Endodermal cell (in vitro differentiated cells): Measurements from ENCODE around the gene CEP112. TPM values are rescaled to one million over a fixed set of nuclear protein-coding genes. Genes with fewer than 3 reads are reported as not detected.
"Not testable (repeated sequence)": the region's sequence is repeated elsewhere in the genome, so short reads cannot be mapped to it uniquely, and the experiment has no call there.

Experiments
- DNase-seq: peaks from one replicate; pipeline ENCODE4 v3.0.0-alpha.2; 2017
- H3K27ac ChIP-seq: 2 replicates; pipeline ENCODE4 v1.5.1; 2013; ENCODE audit warnings: mild to moderate bottlenecking, low read depth, low read length, moderate library complexity
- H3K27me3 ChIP-seq: 2 replicates; pipeline ENCODE4 v1.6.1; 2013; ENCODE audit warnings: mild to moderate bottlenecking, low read length, moderate library complexity; ENCODE audit not compliant: insufficient read depth, control insufficient read depth, poor library complexity, severe bottlenecking
- H3K36me3 ChIP-seq: 2 replicates; pipeline ENCODE4 v1.7.0; 2013; ENCODE audit warnings: mild to moderate bottlenecking, low read length, moderate library complexity; ENCODE audit not compliant: control insufficient read depth, insufficient read depth
- H3K4me1 ChIP-seq: one replicate; pipeline ENCODE4 v1.7.0; 2013; ENCODE audit warnings: low read length; ENCODE audit not compliant: control insufficient read depth, insufficient read depth
- H3K4me3 ChIP-seq: 2 replicates; pipeline ENCODE4 v1.5.1; 2013; ENCODE audit warnings: mild to moderate bottlenecking, low read length, moderate library complexity
- H3K9ac ChIP-seq: 2 replicates; pipeline ENCODE4 v1.6.1; 2013; ENCODE audit warnings: mild to moderate bottlenecking, low read length, moderate library complexity; ENCODE audit not compliant: poor library complexity, severe bottlenecking; ENCODE audit errors: extremely low read depth
- H3K9me3 ChIP-seq: 2 replicates; pipeline ENCODE4 v1.6.1; 2013; ENCODE audit warnings: mild to moderate bottlenecking, low read length, moderate library complexity; ENCODE audit not compliant: control insufficient read depth
- H3K27ac Mint-ChIP-seq: 2 replicates; pipeline ENCODE4 v1.8.0; 2020; ENCODE audit warnings: mixed read lengths
- H3K27me3 Mint-ChIP-seq: 2 replicates; pipeline ENCODE4 v1.8.0; 2021; ENCODE audit warnings: mild to moderate bottlenecking, mixed read lengths; ENCODE audit not compliant: insufficient read depth
- H3K36me3 Mint-ChIP-seq: 2 replicates; pipeline ENCODE4 v1.8.0; 2020; ENCODE audit warnings: low read depth, mixed read lengths
- H3K4me1 Mint-ChIP-seq: 2 replicates; pipeline ENCODE4 v1.8.0; 2020; ENCODE audit warnings: mixed read lengths
- H3K4me3 Mint-ChIP-seq: 2 replicates; pipeline ENCODE4 v1.8.0; 2020; ENCODE audit warnings: mild to moderate bottlenecking, moderate library complexity, mixed read lengths
- H3K9me3 Mint-ChIP-seq: 2 replicates; pipeline ENCODE4 v1.8.0; 2020; ENCODE audit warnings: mild to moderate bottlenecking, mixed read lengths
- WGBS, 2 experiments: methylation state at CpG; one replicate each; pipeline versions ENCODE4 v1.1.5 to v1.1.7; 2013; ENCODE audit warnings: missing lambda C conversion rate in 2 of 2, mixed read lengths in 1 of 2; ENCODE audit not compliant: insufficient coverage in 1 of 2, insufficient read length in 1 of 2; 5-methylcytosine and 5-hydroxymethylcytosine counted together
- total RNA-seq, 2 donors: library from RNA; stranded (reverse); fragmentation: NEBNext Ultra II Directional in 1 of 2; extraction: Animal tissue kit (Norgen Biotek cat#: 25700) in 1 of 2; gene quantifications; 2 replicates in 1 of 2; 3 replicates in 1 of 2; pipeline ENCODE4 v1.2.1, GENCODE V29; 2021
- TF ChIP-seq, protein P1 (sequence below): fragments of 200-600 bp; sonication (generic); conservative IDR thresholded peaks from 2 replicates; pipeline ENCODE4 v1.5.0; 2021; ENCODE audit warnings: antibody characterized with exemption, mild to moderate bottlenecking

Gene CEP112
- total RNA-seq, 2 donors from 2014 or later = 15.2 to 21.4 TPM

DNA sequence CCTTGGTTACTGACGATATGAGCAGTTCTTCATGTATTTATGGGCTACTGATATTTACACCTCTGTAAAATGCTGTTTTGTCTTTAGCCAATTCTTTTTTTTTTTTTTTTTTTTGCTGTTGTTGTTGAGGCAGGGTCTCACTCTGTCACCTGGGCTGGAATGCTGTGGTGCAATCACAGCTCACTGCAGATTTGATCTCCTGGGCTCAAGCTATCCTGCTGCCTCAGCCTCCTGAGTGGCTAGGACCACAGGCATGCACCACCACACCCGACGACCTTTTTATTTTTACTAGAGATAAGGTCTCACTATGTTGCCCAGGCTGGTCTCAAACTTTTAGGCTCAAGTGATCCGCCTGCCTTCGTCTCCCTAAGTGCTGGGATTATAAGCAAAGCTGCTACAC, 405.5 kb downstream of the CEP112 start:
- H3K9me3 Mint-ChIP-seq = peaks cover 7% of the 10 kb centered on the region

DNA sequence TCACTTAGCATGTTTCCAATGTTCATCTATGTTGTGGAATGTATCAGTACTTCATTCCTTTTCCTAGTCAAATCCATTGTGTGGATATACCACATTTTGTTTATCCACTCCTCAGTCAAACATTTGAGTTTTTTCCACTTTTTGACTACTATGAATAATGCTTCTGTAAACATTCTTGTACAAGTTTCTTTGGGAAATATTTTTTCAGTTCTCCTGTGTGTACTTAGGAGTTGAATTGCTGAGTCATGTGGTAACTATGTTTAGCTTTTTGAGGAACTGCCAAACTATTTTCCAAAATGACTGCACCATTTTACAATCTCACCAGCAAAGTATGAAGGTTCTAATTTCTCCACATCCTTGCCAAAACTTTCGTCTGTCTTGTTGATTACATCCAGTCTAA, 406.8 kb downstream of the CEP112 start:
- no peaks in the 10 kb centered on the region for H3K27me3 Mint-ChIP-seq
- no peak for DNase-seq
- H3K9me3 Mint-ChIP-seq = peaks cover 7% of the 10 kb centered on the region
- H3K27ac ChIP-seq = no peak overlapping the region
- no CpG with 5 or more reads among the region's 1 CpG for WGBS, 2 experiments
- peaks cover 1% of the 10 kb centered on the region for H3K4me1 Mint-ChIP-seq
- H3K9me3 ChIP-seq = no peaks in the 10 kb centered on the region
- H3K4me3 ChIP-seq = no peak overlapping the region
- TF ChIP-seq, protein P1, sequence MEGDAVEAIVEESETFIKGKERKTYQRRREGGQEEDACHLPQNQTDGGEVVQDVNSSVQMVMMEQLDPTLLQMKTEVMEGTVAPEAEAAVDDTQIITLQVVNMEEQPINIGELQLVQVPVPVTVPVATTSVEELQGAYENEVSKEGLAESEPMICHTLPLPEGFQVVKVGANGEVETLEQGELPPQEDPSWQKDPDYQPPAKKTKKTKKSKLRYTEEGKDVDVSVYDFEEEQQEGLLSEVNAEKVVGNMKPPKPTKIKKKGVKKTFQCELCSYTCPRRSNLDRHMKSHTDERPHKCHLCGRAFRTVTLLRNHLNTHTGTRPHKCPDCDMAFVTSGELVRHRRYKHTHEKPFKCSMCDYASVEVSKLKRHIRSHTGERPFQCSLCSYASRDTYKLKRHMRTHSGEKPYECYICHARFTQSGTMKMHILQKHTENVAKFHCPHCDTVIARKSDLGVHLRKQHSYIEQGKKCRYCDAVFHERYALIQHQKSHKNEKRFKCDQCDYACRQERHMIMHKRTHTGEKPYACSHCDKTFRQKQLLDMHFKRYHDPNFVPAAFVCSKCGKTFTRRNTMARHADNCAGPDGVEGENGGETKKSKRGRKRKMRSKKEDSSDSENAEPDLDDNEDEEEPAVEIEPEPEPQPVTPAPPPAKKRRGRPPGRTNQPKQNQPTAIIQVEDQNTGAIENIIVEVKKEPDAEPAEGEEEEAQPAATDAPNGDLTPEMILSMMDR = no peak
- no peak overlapping the region for H3K9ac ChIP-seq
- H3K36me3 Mint-ChIP-seq = no peaks in the 10 kb centered on the region
- no peaks in the 10 kb centered on the region for H3K27me3 ChIP-seq
- H3K27ac Mint-ChIP-seq = no peak overlapping the region
- no peak overlapping the region for H3K4me3 Mint-ChIP-seq
- no peaks in the 10 kb centered on the region for H3K36me3 ChIP-seq
- H3K4me1 ChIP-seq = no peaks in the 10 kb centered on the region

More for the DNA sequence above, 405.5 kb downstream of the CEP112 start:
- Mint-ChIP-seq H3K4me3 (no peak overlapping the region), H3K4me1 (peaks cover 5% of the 10 kb centered on the region), H3K27me3 (no peaks in the 10 kb centered on the region), H3K27ac (no peak overlapping the region), H3K36me3 (no peaks in the 10 kb centered on the region)
- DNase-seq = no peak
- no peak overlapping the region for H3K27ac ChIP-seq
- WGBS, 2 experiments = 85 to 96% methylated on average over 2 to 5 of the region's 5 CpGs
- no peak overlapping the region for H3K9ac ChIP-seq
- no peaks in the 10 kb centered on the region for H3K36me3 ChIP-seq
- H3K4me1 ChIP-seq = no peaks in the 10 kb centered on the region
- H3K4me3 ChIP-seq = no peak overlapping the region
- TF ChIP-seq, protein P1 = no peak
- no peaks in the 10 kb centered on the region for H3K27me3 ChIP-seq
- no peaks in the 10 kb centered on the region for H3K9me3 ChIP-seq

DNA sequence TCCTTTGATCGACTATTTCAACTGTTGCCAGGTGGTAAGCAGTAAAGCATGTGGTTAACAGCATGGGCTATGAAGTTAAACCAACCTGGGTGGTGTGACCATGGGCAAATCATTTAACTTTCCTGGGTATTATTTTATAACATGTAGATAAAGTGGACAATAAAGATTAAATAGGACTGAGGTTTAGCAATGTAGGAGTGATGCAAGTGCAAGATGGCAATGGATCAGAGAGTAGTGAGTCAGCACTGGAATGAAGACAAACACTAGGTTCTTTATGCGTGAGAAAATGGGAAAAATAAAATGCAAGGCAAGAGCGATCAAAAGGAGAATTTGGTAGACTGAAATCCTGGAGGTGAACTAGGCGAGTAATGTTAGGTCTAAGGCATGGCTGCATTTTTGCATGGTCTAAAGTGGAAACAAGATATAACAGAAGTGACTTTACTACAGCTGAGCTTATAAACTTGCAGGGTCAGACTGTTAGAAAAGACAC, 408.0 kb downstream of the CEP112 start:
- WGBS, 2 experiments = 94% methylated on average over 2 to 4 of the region's 4 CpGs

DNA sequence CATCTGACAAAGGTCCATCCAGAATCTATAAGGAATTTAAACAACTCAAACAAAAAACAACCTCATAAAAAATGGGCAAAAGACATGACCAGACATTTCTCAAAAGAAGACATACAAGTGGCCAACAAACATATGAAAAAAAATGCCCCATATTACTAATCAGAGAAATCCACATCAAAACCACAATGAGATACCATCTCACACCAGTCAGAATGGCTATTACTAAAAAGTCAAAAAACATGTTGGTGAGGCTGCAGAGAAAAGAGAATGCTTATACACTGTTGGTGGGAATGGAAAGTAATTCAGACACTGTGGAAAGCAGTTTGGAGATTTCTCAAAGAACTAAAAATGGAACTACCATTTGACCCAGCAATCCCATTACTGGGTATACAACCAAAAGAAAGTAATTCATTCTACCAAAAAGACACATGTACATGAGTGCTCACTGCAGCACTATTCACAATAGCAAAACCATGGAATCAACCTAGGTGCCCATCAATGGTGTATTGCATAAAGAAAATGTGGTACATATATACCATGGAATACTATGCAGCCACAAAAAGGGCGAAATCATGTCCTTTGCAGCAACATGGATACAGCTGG, 409.7 kb downstream of the CEP112 start:
- H3K9ac ChIP-seq, H3K27me3 Mint-ChIP-seq, H3K27ac ChIP-seq, H3K36me3 Mint-ChIP-seq, H3K4me3 Mint-ChIP-seq, H3K27me3 ChIP-seq, H3K36me3 ChIP-seq, H3K4me1 ChIP-seq, H3K9me3 Mint-ChIP-seq, H3K4me3 ChIP-seq, H3K4me1 Mint-ChIP-seq, H3K27ac Mint-ChIP-seq, DNase-seq, H3K9me3 ChIP-seq: not testable (repeated sequence)
- WGBS, 2 experiments = 45 to 50% methylated on average over 1 of the region's 1 CpG

More for the DNA sequence above, 408.0 kb downstream of the CEP112 start:
- Histone ChIP-seq H3K9ac (no peak overlapping the region), H3K27me3 (no peaks in the 10 kb centered on the region), H3K36me3 (no peaks in the 10 kb centered on the region), H3K9me3 (no peaks in the 10 kb centered on the region), H3K4me1 (no peaks in the 10 kb centered on the region), H3K4me3 (no peak overlapping the region), H3K27ac (no peak overlapping the region)
- Mint-ChIP-seq H3K27me3 (no peaks in the 10 kb centered on the region), H3K4me1 (peaks cover 5% of the 10 kb centered on the region), H3K9me3 (peaks cover 7% of the 10 kb centered on the region), H3K27ac (no peak overlapping the region), H3K4me3 (no peak overlapping the region), H3K36me3 (no peaks in the 10 kb centered on the region)
- no peak for DNase-seq
- TF ChIP-seq, protein P1 = no peak
